Spleen (tissue), 11 donors: ENCODE measurements around the gene RITA1. TPM values are rescaled to one million over a fixed set of nuclear protein-coding genes. Genes with fewer than 3 reads are reported as not detected.
A peak's percentile ranks its signal among the peaks of the same experiment; 100 is the strongest.

Experiments used
- DNase-seq: peaks from one replicate; pipeline ENCODE4 v3.0.0-alpha.2; 2020
- H3K27ac ChIP-seq, 8 donors: fragments of 200-600 bp; sonication (generic) in 7 of 8; 1 replicate in 4 of 8; 2 replicates in 4 of 8; pipeline versions ENCODE4 v1.5.0 to v1.8.0; 2016 to 2021; ENCODE audit warnings: inconsistent platforms in 4 of 8, mild to moderate bottlenecking in 4 of 8, moderate library complexity in 1 of 8
- H3K27me3 ChIP-seq, 7 donors: fragments of 200-600 bp; sonication (generic) in 6 of 7; replicated peaks in 1 of 7; 1 replicate in 4 of 7; 2 replicates in 3 of 7; pipeline versions ENCODE4 v1.5.0 to v1.8.0; 2016 to 2021; ENCODE audit warnings: inconsistent platforms in 3 of 7, mild to moderate bottlenecking in 1 of 7
- H3K36me3 ChIP-seq, 6 donors: fragments of 200-600 bp; sonication (generic) in 5 of 6; 1 replicate in 4 of 6; 2 replicates in 2 of 6; pipeline versions ENCODE4 v1.5.0 to v1.8.0; 2016 to 2021; ENCODE audit warnings: inconsistent platforms in 2 of 6
- H3K4me1 ChIP-seq, 6 donors: fragments of 200-600 bp; sonication (generic) in 5 of 6; 1 replicate in 3 of 6; 2 replicates in 3 of 6; pipeline versions ENCODE4 v1.5.0 to v1.8.0; 2016 to 2021; ENCODE audit warnings: inconsistent platforms in 3 of 6
- H3K4me3 ChIP-seq, 8 donors: fragments of 200-600 bp; sonication (generic) in 7 of 8; 1 replicate in 4 of 8; 2 replicates in 4 of 8; pipeline versions ENCODE4 v1.5.0 to v1.8.0; 2016 to 2021; ENCODE audit warnings: inconsistent platforms in 4 of 8, mild to moderate bottlenecking in 4 of 8, moderate library complexity in 2 of 8
- H3K9me3 ChIP-seq, 8 donors: fragments of 200-600 bp; sonication (generic) in 7 of 8; 1 replicate in 4 of 8; 2 replicates in 4 of 8; pipeline versions ENCODE4 v1.5.0 to v1.8.0; 2016 to 2021; ENCODE audit warnings: inconsistent platforms in 4 of 8
- CTCF ChIP-seq, 11 experiments: fragments of 200-600 bp in 7 of 11; fragments of 450-650 bp in 4 of 11; sonication (generic) in 4 of 11; IDR thresholded peaks in 8 of 11; conservative IDR thresholded peaks in 3 of 11; 1 replicate in 7 of 11; 2 replicates in 4 of 11; pipeline versions ENCODE4 v1.4.0 to v1.8.0; 2016 to 2021; ENCODE audit warnings: antibody characterized with exemption in 11 of 11, inconsistent platforms in 4 of 11, mild to moderate bottlenecking in 1 of 11
- POLR2A ChIP-seq, 3 donors: fragments of 450-650 bp; IDR thresholded peaks; one replicate each; pipeline ENCODE4 v1.5.1; 2017; ENCODE audit warnings: antibody characterized with exemption in 3 of 3, mild to moderate bottlenecking in 1 of 3
- POLR2AphosphoS5 ChIP-seq, 3 donors: sonication (generic); formaldehyde crosslinking; IDR thresholded peaks; one replicate each; pipeline ENCODE4 v1.5.1; 2017; ENCODE audit warnings: antibody characterized with exemption in 3 of 3
- WGBS, 5 donors: extraction: QIAGEN DNeasy Blood & Tissue Kit in 3 of 5; methylation state at CpG; one replicate each; pipeline versions ENCODE4 v1.1.5 to v1.1.7; 2013 to 2018; 5-methylcytosine and 5-hydroxymethylcytosine counted together
- intact Hi-C: fragments of 100-400 bp; cut with DNase I; formaldehyde crosslinking; loops from one replicate; pipeline ENCODE4 v1.15.0; 2023; ENCODE audit warnings: low total_unique reads
- polyA plus RNA-seq, 3 donors: library from polyadenylated mRNA; stranded (reverse); fragments of 200-250 nt; gene quantifications; one replicate each; pipeline ENCODE4 v1.2.1, GENCODE V29; 2013
- total RNA-seq, 7 donors: library from RNA; depleted of rRNA in 3 of 7; stranded (reverse); fragments of >200 nt in 3 of 7; fragmentation: NEBNext Ultra II Directional in 4 of 7; extraction: Animal tissue kit (Norgen Biotek cat#: 25700) in 4 of 7; gene quantifications; one replicate each; pipeline versions ENCODE4 v1.1.0 to v1.2.1, GENCODE V29; 2016 to 2021
- donor health status: healthy with polysubstance abuse.
- donor health status: DM: no; HTN: no; CAD: no; lungs with moderate emphysema.
- donor health status: DM: no; HTN: no; CAD: no.
- donor health status: Bipolar disorder and iron deficiency.
- donor health status: healthy.
- donor health status: DM: no; HTN: no; CAD: no.
- donor health status: DM: yes; HTN: yes; CAD: no.

Gene RITA1
- total and polyA plus RNA-seq, 10 donors: 9.0 to 15.6 (median 12.4) TPM

- DNase-seq: peak; percentile 56
- WGBS, 5 donors: 77 to 93% (median 91%) methylated on average over 3 of the region's 3 CpGs
- Histone ChIP-seq H3K4me3 (no peak overlapping the region), H3K27ac (peak overlapping the region in 4 of 8 donors; percentile 21 to 79 (median 70)), H3K36me3 (peaks cover 0 to 55% (median 6%) of the 10 kb centered on the region in 6 donors), H3K9me3 (no peaks in the 10 kb centered on the region), H3K4me1 (peaks cover 56 to 100% (median 75%) of the 10 kb centered on the region in 6 donors), H3K27me3 (no peaks in the 10 kb centered on the region)
- TF ChIP-seq POLR2AphosphoS5 (IDR thresholded peaks at IDR 0.05): no peak
- TF ChIP-seq POLR2A (IDR thresholded peaks at IDR 0.05): no peak
- TF ChIP-seq CTCF (IDR thresholded peaks at IDR 0.05 in 8 of 11, conservative IDR thresholded peaks at IDR 0.05 in 3 of 11): no peak
- intact Hi-C loops: no loop called here
Observed at GRCh38 chr12:113239288-113239771, 53.8 kb downstream of the RITA1 start.

GRCh38 chr12:113239811-113240331, 54.4 kb downstream of the RITA1 start:
- intact Hi-C loops: no loop called here

GRCh38 chr12:113240395-113240794, 54.9 kb downstream of the RITA1 start:
- intact Hi-C loops: no loop called here
- Histone ChIP-seq H3K27ac (peak overlapping the region in 6 of 8 donors; percentile 14 to 77 (median 58)), H3K27me3 (no peaks in the 10 kb centered on the region), H3K36me3 (peaks cover 0 to 47% (median 6%) of the 10 kb centered on the region in 6 donors), H3K9me3 (no peaks in the 10 kb centered on the region), H3K4me3 (no peak overlapping the region), H3K4me1 (peaks cover 59 to 98% (median 83%) of the 10 kb centered on the region in 6 donors)
- DNase-seq: no peak
- WGBS, 5 donors: 40 to 57% (median 54%) methylated on average over 3 of the region's 3 CpGs
- TF ChIP-seq CTCF (IDR thresholded peaks at IDR 0.05 in 8 of 11, conservative IDR thresholded peaks at IDR 0.05 in 3 of 11): no peak
- TF ChIP-seq POLR2AphosphoS5 (IDR thresholded peaks at IDR 0.05): no peak
- no peak for TF ChIP-seq POLR2A (IDR thresholded peaks at IDR 0.05)

More at GRCh38 chr12:113239811-113240331, 54.4 kb downstream of the RITA1 start:
- H3K27me3 ChIP-seq: no peaks in the 10 kb centered on the region
- H3K4me1 ChIP-seq: peaks cover 59 to 100% (median 80%) of the 10 kb centered on the region in 6 donors
- peaks cover 0 to 49% (median 6%) of the 10 kb centered on the region in 6 donors for H3K36me3 ChIP-seq
- WGBS, 5 donors: 74 to 81% (median 77%) methylated on average over 11 to 12 of the region's 12 CpGs
- no peak overlapping the region for H3K4me3 ChIP-seq
- no peaks in the 10 kb centered on the region for H3K9me3 ChIP-seq
- TF ChIP-seq POLR2AphosphoS5 (IDR thresholded peaks at IDR 0.05) (no peak), CTCF (IDR thresholded peaks at IDR 0.05 in 8 of 11, conservative IDR thresholded peaks at IDR 0.05 in 3 of 11) (no peak), POLR2A (IDR thresholded peaks at IDR 0.05) (no peak)
- DNase-seq: peak; percentile 66
- peak overlapping the region in 5 of 8 donors; percentile 20 to 77 (median 62) for H3K27ac ChIP-seq

- intact Hi-C loops: no loop called here
- WGBS, 5 donors: 67 to 78% (median 74%) methylated on average over 14 of the region's 14 CpGs
- H3K36me3 ChIP-seq: peaks cover 0 to 48% (median 7%) of the 10 kb centered on the region in 6 donors
- no peaks in the 10 kb centered on the region for H3K27me3 ChIP-seq
- peak; percentile 66 for DNase-seq
- no peak for TF ChIP-seq POLR2AphosphoS5 (IDR thresholded peaks at IDR 0.05)
- TF ChIP-seq POLR2A (IDR thresholded peaks at IDR 0.05): no peak
- TF ChIP-seq CTCF (IDR thresholded peaks at IDR 0.05 in 8 of 11, conservative IDR thresholded peaks at IDR 0.05 in 3 of 11): no peak
- no peaks in the 10 kb centered on the region for H3K9me3 ChIP-seq
- H3K4me3 ChIP-seq: no peak overlapping the region
- H3K4me1 ChIP-seq: peaks cover 67 to 98% (median 87%) of the 10 kb centered on the region in 6 donors
- H3K27ac ChIP-seq: peak overlapping the region in 6 of 8 donors; percentile 17 to 77 (median 58)
Observed at GRCh38 chr12:113241191-113242025, 55.9 kb downstream of the RITA1 start.
